ENCODE data around the gene MAP3K1.

DNA sequence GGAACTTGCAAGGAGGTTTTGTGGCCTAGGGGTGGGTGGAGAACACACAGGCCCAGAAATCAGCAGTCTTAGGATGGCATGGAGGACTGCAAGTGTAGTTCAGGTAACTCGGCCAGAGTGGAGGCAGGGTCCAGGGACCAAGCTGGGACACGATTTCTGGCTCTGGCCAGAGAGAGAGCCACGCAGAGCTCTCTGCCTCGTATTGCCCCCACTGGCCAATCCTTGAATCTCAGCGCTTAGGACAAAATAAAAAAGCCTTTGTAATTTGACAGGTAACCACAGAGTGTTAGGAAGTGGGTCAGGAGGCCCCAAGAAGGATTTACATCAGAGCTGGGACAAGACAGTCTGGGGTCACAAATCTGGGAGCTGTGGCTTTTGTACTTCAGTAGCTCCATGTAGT lies 11.7 kb downstream of the MAP3K1 start:
- TF ChIP-seq, protein P1, sequence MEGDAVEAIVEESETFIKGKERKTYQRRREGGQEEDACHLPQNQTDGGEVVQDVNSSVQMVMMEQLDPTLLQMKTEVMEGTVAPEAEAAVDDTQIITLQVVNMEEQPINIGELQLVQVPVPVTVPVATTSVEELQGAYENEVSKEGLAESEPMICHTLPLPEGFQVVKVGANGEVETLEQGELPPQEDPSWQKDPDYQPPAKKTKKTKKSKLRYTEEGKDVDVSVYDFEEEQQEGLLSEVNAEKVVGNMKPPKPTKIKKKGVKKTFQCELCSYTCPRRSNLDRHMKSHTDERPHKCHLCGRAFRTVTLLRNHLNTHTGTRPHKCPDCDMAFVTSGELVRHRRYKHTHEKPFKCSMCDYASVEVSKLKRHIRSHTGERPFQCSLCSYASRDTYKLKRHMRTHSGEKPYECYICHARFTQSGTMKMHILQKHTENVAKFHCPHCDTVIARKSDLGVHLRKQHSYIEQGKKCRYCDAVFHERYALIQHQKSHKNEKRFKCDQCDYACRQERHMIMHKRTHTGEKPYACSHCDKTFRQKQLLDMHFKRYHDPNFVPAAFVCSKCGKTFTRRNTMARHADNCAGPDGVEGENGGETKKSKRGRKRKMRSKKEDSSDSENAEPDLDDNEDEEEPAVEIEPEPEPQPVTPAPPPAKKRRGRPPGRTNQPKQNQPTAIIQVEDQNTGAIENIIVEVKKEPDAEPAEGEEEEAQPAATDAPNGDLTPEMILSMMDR (IDR thresholded peaks at IDR 0.05), result no peak
- no peak for TF ChIP-seq POLR2A (IDR thresholded peaks at IDR 0.05)
